Measurements from ENCODE around the gene LRRC3.
"Not testable (repeated sequence)": the region's sequence is repeated elsewhere in the genome, so short reads cannot be mapped to it uniquely, and the experiment has no call there.

LRRC3 gene

DNA sequence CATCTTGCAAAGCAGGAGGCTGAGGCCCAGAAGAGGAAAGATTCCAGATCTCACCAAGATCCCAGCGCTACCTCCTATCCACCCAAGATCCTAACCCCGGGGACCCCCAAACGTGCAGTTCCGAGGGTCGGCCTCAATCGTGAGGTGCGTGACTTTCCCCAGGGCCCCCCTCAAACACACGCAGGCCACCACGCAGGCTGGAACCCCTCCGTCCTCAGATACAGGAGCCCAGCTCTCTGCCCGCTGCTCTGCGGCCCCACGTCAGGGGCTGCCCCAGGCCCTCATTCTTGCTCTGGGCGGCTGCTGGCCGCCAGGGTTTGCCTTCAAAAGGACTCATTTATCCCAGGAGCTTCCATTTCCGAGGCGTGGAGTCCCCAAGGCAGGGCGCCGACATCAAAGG, 44.8 kb downstream of the LRRC3 start:
- no peaks in the 10 kb centered on the region for H3K79me2 ChIP-seq (ENCODE audit: low read length)
- H3K9me3 ChIP-seq (replicated peaks; ENCODE audit: insufficient read depth, low read length) = no peaks in the 10 kb centered on the region
- no peak overlapping the region for H2AFZ ChIP-seq (ENCODE audit: low read length)
- peaks cover 100% of the 10 kb centered on the region for H3K27me3 ChIP-seq (replicated peaks; ENCODE audit: insufficient read depth, low read length)
- H3K9me2 ChIP-seq (replicated peaks; ENCODE audit: insufficient read depth, low read length) = no peaks in the 10 kb centered on the region
- no peak for DNase-seq
- no peak overlapping the region for H3K4me2 ChIP-seq (ENCODE audit: low read depth, low read length)
- H3K4me1 ChIP-seq (ENCODE audit: low read length) = no peaks in the 10 kb centered on the region
- H3K36me3 ChIP-seq (replicated peaks; ENCODE audit: insufficient read depth, low read length) = no peaks in the 10 kb centered on the region
- H3K4me3 ChIP-seq (ENCODE audit: low read length) = no peak overlapping the region
- no peak overlapping the region for H3K27ac ChIP-seq (ENCODE audit: low read length)
- no peaks in the 10 kb centered on the region for H4K20me1 ChIP-seq (ENCODE audit: insufficient read depth, low read length)
- H3K9ac ChIP-seq (ENCODE audit: low read length) = no peak overlapping the region
- no peaks in the 10 kb centered on the region for H3F3A ChIP-seq (ENCODE audit: insufficient read depth, low read length)
- no peak for TF ChIP-seq EZH2phosphoT487 (IDR thresholded peaks at IDR 0.05; ENCODE audit: low read length)
- TF ChIP-seq EZH2 (optimal IDR thresholded peaks at IDR 0.05; ENCODE audit: low read depth, low read length) = no peak
- TF ChIP-seq, protein P1, sequence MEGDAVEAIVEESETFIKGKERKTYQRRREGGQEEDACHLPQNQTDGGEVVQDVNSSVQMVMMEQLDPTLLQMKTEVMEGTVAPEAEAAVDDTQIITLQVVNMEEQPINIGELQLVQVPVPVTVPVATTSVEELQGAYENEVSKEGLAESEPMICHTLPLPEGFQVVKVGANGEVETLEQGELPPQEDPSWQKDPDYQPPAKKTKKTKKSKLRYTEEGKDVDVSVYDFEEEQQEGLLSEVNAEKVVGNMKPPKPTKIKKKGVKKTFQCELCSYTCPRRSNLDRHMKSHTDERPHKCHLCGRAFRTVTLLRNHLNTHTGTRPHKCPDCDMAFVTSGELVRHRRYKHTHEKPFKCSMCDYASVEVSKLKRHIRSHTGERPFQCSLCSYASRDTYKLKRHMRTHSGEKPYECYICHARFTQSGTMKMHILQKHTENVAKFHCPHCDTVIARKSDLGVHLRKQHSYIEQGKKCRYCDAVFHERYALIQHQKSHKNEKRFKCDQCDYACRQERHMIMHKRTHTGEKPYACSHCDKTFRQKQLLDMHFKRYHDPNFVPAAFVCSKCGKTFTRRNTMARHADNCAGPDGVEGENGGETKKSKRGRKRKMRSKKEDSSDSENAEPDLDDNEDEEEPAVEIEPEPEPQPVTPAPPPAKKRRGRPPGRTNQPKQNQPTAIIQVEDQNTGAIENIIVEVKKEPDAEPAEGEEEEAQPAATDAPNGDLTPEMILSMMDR (IDR thresholded peaks at IDR 0.05; ENCODE audit: low read length) = no peak

DNA sequence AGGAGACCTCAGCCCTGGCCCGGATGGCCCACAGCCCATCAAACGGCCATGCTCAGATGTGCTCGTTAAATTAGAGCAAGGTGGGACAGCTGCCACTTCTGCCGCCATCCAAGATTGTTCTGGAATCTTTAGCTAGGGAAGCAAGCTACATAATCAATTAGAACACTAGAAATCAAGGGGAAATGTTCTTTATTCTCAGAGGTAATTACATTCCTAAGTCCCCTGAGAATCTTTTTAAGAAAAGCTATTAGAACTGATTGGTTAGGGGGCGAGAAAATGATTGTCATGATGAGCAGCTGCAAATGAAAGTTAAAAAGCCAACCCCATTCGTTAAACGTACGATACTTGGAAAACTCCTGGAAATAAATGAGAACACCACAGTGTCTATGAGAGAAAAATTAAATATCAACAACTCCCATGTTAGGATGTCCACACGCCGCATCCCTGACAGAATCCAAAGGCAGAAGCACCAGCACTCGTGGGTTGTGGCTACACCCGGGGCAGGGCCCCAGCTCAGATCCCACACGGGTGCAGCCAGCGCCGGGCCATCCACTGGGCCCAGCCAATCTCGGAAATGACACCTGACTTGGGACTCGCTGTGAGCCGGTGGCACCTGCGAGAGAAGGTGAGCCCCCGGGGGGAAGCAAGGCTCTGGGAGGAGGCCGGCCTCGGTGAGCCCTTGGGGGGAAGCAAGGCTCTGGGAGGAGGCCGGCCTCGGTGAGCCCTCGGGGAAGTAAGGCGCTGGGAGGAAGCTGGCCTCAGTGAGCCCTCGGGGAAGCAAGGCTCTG, 47.1 kb downstream of the LRRC3 start:
- H3K4me1 ChIP-seq (ENCODE audit: low read length) = no peaks in the 10 kb centered on the region
- H3K27me3 ChIP-seq (replicated peaks; ENCODE audit: insufficient read depth, low read length) = peaks cover 98% of the 10 kb centered on the region
- no peak for DNase-seq
- no peak overlapping the region for H3K4me2 ChIP-seq (ENCODE audit: low read depth, low read length)
- no peaks in the 10 kb centered on the region for H3K9me2 ChIP-seq (replicated peaks; ENCODE audit: insufficient read depth, low read length)
- no peaks in the 10 kb centered on the region for H3K36me3 ChIP-seq (replicated peaks; ENCODE audit: insufficient read depth, low read length)
- no peaks in the 10 kb centered on the region for H3K79me2 ChIP-seq (ENCODE audit: low read length)
- H2AFZ ChIP-seq (ENCODE audit: low read length) = no peak overlapping the region
- H4K20me1 ChIP-seq (ENCODE audit: insufficient read depth, low read length) = no peaks in the 10 kb centered on the region
- H3F3A ChIP-seq (ENCODE audit: insufficient read depth, low read length) = no peaks in the 10 kb centered on the region
- no peak overlapping the region for H3K4me3 ChIP-seq (ENCODE audit: low read length)
- H3K9me3 ChIP-seq (replicated peaks; ENCODE audit: insufficient read depth, low read length) = no peaks in the 10 kb centered on the region
- no peak for TF ChIP-seq EZH2 (optimal IDR thresholded peaks at IDR 0.05; ENCODE audit: low read depth, low read length)
- TF ChIP-seq EZH2phosphoT487 (IDR thresholded peaks at IDR 0.05; ENCODE audit: low read length) = 0 out of 2 replicates have a peak, but pooled peaks have one; percentile 59
- H3K27ac ChIP-seq (ENCODE audit: low read length) = no peak overlapping the region
- H3K9ac ChIP-seq (ENCODE audit: low read length) = no peak overlapping the region

DNA sequence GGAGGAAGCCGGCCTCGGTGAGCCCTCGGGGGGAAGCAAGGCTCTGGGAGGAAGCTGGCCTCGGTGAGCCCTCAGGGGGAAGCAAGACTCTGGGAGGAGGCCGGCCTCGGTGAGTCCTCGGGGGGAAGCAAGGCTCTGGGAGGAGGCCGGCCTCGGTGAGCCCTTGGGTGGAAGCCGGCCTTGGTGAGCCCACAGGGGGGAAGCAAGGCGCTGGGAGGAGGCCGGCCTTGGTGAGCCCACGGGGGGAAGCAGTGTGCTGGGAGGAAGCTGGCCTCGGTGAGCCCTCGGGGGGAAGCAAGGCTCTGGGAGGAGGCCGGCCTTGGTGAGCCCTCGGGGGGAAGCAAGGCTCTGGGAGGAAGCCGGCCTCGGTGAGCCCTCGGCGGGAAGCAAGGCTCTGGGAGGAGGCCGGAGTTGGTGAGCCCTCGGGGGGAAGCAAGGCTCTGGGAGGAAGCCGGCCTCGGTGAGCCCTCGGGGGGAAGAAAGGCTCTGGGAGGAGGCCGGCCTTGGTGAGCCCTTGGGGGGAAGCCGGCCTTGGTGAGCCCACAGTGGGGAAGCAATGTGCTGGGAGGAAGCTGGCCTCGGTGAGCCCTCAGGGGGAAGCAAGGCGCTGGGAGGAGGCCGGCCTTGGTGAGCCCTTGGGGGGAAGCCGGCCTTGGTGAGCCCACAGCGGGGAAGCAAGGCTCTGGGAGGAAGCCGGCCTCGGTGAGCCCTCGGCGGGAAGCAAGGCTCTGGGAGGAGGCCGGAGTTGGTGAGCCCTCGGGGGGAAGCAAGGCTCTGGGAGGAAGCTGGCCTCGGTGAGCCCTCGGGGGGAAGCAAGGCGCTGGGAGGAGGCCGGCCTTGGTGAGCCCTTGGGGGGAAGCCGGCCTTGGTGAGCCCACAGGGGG, 47.9 kb downstream of the LRRC3 start:
- not testable (repeated sequence) for H3K4me1 ChIP-seq (ENCODE audit: low read length); H3K4me2 ChIP-seq (ENCODE audit: low read depth, low read length); H3K9ac ChIP-seq (ENCODE audit: low read length); H3F3A ChIP-seq (ENCODE audit: insufficient read depth, low read length); H3K36me3 ChIP-seq (replicated peaks; ENCODE audit: insufficient read depth, low read length); H2AFZ ChIP-seq (ENCODE audit: low read length); H3K4me3 ChIP-seq (ENCODE audit: low read length); H3K79me2 ChIP-seq (ENCODE audit: low read length); H3K9me3 ChIP-seq (replicated peaks; ENCODE audit: insufficient read depth, low read length); DNase-seq; H3K27ac ChIP-seq (ENCODE audit: low read length); H3K9me2 ChIP-seq (replicated peaks; ENCODE audit: insufficient read depth, low read length); H4K20me1 ChIP-seq (ENCODE audit: insufficient read depth, low read length)
- H3K27me3 ChIP-seq (replicated peaks; ENCODE audit: insufficient read depth, low read length) = peaks cover 98% of the 10 kb centered on the region

DNA sequence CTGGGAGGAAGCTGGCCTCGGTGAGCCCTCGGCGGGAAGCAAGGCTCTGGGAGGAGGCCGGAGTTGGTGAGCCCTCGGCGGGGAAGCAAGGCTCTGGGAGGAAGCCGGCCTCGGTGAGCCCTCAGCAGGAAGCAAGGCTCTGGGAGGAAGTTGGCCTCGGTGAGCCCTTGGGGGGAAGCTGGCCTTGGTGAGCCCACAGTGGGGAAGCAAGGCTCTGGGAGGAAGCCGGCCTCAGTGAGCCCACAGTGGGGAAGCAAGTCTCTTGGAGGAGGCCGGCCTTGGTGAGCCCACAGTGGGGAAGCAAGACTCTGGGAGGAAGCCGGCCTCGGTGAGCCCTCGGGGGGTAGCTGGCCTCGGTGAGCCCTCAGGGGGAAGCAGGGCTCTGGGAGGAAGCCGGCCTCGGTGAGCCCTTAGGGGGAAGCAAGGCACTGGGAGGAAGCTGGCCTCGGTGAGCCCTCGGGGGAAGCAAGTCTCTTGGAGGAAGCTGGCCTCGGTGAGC, 48.6 kb downstream of the LRRC3 start:
- Histone ChIP-seq H3K9me2 (replicated peaks; ENCODE audit: insufficient read depth, low read length) (no peaks in the 10 kb centered on the region), H3K4me2 (ENCODE audit: low read depth, low read length) (no peak overlapping the region), H3K27me3 (replicated peaks; ENCODE audit: insufficient read depth, low read length) (peaks cover 98% of the 10 kb centered on the region), H3K9me3 (replicated peaks; ENCODE audit: insufficient read depth, low read length) (no peaks in the 10 kb centered on the region), H3K79me2 (ENCODE audit: low read length) (no peaks in the 10 kb centered on the region), H3K36me3 (replicated peaks; ENCODE audit: insufficient read depth, low read length) (no peaks in the 10 kb centered on the region), H3K9ac (ENCODE audit: low read length) (no peak overlapping the region), H3K4me1 (ENCODE audit: low read length) (no peaks in the 10 kb centered on the region), H3K4me3 (ENCODE audit: low read length) (no peak overlapping the region), H4K20me1 (ENCODE audit: insufficient read depth, low read length) (no peaks in the 10 kb centered on the region), H2AFZ (ENCODE audit: low read length) (no peak overlapping the region), H3F3A (ENCODE audit: insufficient read depth, low read length) (no peaks in the 10 kb centered on the region), H3K27ac (ENCODE audit: low read length) (no peak overlapping the region)
- DNase-seq = no peak
- TF ChIP-seq, protein P1 (IDR thresholded peaks at IDR 0.05; ENCODE audit: low read length) = no peak
- TF ChIP-seq EZH2phosphoT487 (IDR thresholded peaks at IDR 0.05; ENCODE audit: low read length) = no peak
- TF ChIP-seq EZH2 (optimal IDR thresholded peaks at IDR 0.05; ENCODE audit: low read depth, low read length) = no peak

Measured in MM.1S (cell line).